Dendritic cell treated with granulocyte-macrophage colony-stimulating factor and Interleukin-4, amounts not matched to agents 40 ng/mL and 50 ng/mL, for 4 days (primary cell): ENCODE measurements around the gene TAX1BP1.

Experiments used
- H3K27ac Mint-ChIP-seq: one replicate; pipeline ENCODE4 v1.8.0; 2022; ENCODE audit warnings: mild to moderate bottlenecking, mixed read lengths
- H3K27me3 Mint-ChIP-seq: one replicate; pipeline ENCODE4 v1.8.0; 2022; ENCODE audit warnings: mild to moderate bottlenecking, mixed read lengths
- H3K36me3 Mint-ChIP-seq: one replicate; pipeline ENCODE4 v1.8.0; 2022; ENCODE audit warnings: low read depth, mixed read lengths
- H3K4me1 Mint-ChIP-seq: one replicate; pipeline ENCODE4 v1.8.0; 2022; ENCODE audit warnings: low read depth, mixed read lengths
- H3K4me3 Mint-ChIP-seq: one replicate; pipeline ENCODE4 v1.8.0; 2022; ENCODE audit warnings: mild to moderate bottlenecking, moderate library complexity, mixed read lengths
- H3K9me3 Mint-ChIP-seq: one replicate; pipeline ENCODE4 v1.8.0; 2022; ENCODE audit warnings: mixed read lengths
- intact Hi-C: fragments of 100-400 bp; cut with micrococcal nuclease; formaldehyde crosslinking; loops from one replicate; pipeline ENCODE4 v1.15.0; 2022

TAX1BP1 gene

DNA sequence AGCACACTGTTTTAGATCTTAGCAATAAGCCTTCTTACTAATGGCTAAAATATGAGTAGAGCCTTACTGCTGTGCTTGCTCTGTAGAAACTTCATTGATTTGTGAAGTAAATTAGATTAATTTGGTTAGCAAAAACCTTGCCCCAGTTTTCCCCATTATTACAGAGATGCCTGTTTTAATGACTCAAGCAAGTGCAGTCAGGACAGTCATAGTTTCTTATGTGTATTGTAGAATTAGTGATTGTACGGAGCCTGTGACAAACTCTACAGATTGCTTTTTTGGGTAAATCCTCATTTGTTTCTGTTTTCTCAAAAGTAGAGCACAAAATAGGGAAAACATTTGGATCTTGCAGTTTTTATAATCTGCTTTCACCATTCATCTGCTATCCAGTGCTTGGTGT, 7.0 kb downstream of the TAX1BP1 start:
- H3K4me3 Mint-ChIP-seq, result no peak overlapping the region
- no peaks in the 10 kb centered on the region for H3K9me3 Mint-ChIP-seq
- intact Hi-C loops, result no loop called here

DNA sequence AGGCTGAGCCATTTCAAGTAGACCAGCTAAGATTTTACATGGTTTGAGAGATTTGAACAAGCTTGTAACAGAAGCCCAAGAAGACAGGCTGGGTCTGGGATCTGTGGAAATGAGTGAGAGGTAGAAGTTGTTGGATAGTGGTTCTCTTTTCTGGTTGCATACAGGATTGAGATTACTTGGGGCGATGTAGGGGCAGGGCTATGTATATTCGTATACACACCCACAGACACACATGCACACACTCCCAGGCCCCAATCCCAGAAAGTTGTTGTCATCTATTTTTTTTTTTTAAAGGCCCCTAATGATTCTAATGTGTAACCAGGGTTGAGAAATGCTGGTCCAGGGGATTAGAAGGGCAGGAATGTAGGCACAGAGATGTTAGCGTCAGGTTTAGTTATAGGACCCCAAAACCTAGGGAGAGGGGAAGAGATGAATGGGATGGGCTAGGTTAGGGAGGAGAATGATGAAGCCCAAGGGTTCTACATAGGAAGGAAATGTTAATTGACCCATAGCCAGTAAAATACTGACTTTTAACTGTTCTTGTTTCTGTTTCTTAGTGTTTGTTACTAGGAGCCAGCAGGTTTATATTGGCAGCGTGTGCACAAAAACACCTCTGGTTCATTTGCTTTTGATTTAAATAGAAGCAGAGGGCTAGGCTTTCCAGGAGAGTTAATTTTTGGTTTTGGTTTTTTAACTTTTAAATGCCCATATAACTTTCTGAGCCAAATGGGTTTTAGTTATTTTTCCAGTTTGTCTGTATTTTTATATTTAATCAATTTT, 7.8 kb downstream of the TAX1BP1 start:
- Mint-ChIP-seq H3K4me1 (peaks cover 47% of the 10 kb centered on the region), H3K9me3 (no peaks in the 10 kb centered on the region), H3K27ac (no peak overlapping the region), H3K4me3 (no peak overlapping the region), H3K27me3 (no peaks in the 10 kb centered on the region), H3K36me3 (peaks cover 44% of the 10 kb centered on the region)
- intact Hi-C loops, result no loop called here

More for the DNA sequence above, 7.0 kb downstream of the TAX1BP1 start:
- H3K4me1 Mint-ChIP-seq, result peaks cover 46% of the 10 kb centered on the region
- H3K27ac Mint-ChIP-seq, result no peak overlapping the region
- peaks cover 36% of the 10 kb centered on the region for H3K36me3 Mint-ChIP-seq
- no peaks in the 10 kb centered on the region for H3K27me3 Mint-ChIP-seq

DNA sequence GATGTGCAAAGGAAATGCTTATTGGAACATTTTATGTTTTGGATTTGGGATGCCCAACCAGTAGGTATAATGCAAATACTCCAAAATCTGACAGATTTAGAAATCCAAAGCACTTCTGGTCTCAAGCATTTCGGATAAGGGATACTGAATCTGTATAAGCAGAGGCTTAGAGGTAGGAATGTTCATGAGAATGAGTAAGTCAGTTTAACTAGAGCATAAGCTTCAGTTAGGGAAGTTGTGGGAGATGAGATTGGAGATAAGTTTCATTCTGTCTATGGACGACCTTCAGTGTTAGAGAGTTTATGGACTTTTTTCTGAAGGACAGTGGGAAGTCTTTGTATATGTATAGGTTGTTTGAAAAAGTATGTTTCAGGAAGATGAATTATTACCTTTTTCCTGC, 10.4 kb downstream of the TAX1BP1 start:
- intact Hi-C loops, result no loop called here

DNA sequence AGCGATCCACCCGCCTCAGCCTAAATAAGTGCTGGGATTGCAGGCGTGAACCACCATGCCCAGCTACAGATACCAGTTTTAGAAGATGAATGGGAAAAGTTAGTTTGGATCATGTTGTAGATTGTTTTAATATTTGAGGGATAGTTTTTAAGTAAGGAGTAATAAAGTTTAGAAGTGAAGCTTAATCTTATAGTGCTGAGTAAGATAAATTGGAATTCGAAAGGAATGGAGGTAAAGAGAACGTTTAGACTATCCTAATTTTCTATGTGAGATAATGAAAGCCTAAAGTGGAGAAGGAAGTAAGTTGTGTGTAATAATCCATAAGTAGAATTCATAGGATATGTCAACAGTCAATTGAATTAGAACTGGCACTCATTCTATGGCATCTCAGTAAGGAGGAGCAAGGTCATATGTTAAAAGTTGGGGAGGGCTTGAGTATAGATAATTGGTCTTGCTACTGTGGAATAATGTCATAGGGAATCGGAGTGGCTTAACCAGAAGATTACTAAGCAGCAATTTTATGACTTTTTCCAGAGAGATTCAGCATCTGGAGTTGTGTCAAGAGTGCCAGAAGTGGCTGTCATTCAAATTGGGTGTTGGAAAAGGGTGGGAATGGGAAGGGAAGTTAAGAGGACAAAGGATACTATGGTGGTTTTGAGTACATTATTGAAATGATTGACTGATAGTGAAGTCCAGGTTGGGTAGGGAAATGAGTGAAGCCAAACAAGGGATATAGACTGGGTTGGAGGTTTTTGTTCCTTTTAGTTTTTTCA, 12.1 kb downstream of the TAX1BP1 start:
- Mint-ChIP-seq H3K4me3 (no peak overlapping the region), H3K4me1 (peaks cover 40% of the 10 kb centered on the region), H3K9me3 (no peaks in the 10 kb centered on the region), H3K27ac (no peak overlapping the region), H3K36me3 (peaks cover 79% of the 10 kb centered on the region), H3K27me3 (no peaks in the 10 kb centered on the region)
- intact Hi-C loops, result no loop called here

More for the DNA sequence above, 10.4 kb downstream of the TAX1BP1 start:
- peaks cover 38% of the 10 kb centered on the region for H3K4me1 Mint-ChIP-seq
- H3K27me3 Mint-ChIP-seq, result no peaks in the 10 kb centered on the region
- H3K36me3 Mint-ChIP-seq, result peaks cover 62% of the 10 kb centered on the region
- H3K9me3 Mint-ChIP-seq, result no peaks in the 10 kb centered on the region
- H3K27ac Mint-ChIP-seq, result peak overlapping the region; percentile 51
- H3K4me3 Mint-ChIP-seq, result no peak overlapping the region

DNA sequence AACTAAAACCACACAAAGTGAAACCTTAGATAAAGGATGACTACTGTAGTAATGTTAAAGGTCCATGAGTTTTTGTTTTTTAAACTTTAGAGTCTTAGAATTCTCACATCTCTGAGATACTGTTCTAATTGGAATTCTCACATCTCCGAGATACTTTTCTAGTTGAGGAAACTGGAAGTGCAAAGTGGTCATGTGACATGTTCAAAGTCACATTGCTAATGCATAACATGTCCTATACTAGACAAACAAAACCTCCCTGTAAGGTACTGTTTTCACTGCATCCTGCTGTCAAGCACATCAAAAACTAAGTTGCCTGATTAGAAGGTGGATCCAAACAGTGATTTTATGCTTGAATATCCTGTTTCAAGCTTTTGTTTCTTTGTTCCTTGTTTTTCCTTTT, 13.9 kb downstream of the TAX1BP1 start:
- no peak overlapping the region for H3K27ac Mint-ChIP-seq
- no peak overlapping the region for H3K4me3 Mint-ChIP-seq
- H3K36me3 Mint-ChIP-seq, result peaks cover 91% of the 10 kb centered on the region
- H3K9me3 Mint-ChIP-seq, result no peaks in the 10 kb centered on the region
- intact Hi-C loops, result no loop called here
- no peaks in the 10 kb centered on the region for H3K27me3 Mint-ChIP-seq
- H3K4me1 Mint-ChIP-seq, result peaks cover 36% of the 10 kb centered on the region

DNA sequence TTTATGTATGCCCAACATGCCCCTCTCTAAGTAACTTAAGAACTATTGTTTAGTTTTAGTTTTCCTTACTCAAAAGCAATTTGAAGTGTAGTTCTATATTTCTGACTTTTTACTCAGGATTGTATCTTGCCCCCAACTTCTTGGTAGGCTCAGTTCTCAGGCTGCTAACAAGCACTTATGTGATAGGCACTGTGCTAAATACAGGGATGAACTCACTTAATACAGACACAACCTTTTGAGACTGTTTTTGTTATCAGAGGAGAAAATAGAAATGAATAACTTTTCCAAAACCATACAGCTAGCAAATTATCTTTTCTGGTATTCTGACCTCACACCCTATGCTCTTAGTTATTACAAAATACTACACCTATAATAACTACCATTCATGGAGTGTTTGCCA, 16.3 kb downstream of the TAX1BP1 start:
- no peaks in the 10 kb centered on the region for H3K9me3 Mint-ChIP-seq
- no peak overlapping the region for H3K27ac Mint-ChIP-seq
- peaks cover 71% of the 10 kb centered on the region for H3K36me3 Mint-ChIP-seq
- peaks cover 23% of the 10 kb centered on the region for H3K4me1 Mint-ChIP-seq
- intact Hi-C loops, result no loop called here
- H3K4me3 Mint-ChIP-seq, result no peak overlapping the region
- H3K27me3 Mint-ChIP-seq, result no peaks in the 10 kb centered on the region

DNA sequence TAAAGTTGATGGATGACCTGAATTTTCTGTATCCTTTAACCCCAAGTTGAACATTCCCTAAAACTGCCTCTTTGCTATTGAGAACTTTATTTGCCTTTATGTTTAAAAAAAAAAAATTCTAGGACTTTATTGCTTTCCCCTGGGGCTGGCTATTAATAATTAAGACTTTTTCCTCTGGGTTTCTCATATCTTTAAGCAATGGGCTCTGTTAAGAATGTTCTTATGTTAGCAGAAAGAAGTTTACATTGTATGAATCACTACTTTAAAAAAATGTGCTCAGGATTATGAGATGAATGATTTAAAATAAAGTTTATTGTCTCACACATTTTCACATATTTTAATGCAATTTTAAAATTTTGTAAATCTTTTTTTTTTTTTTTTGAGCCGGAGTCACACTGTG, 19.5 kb downstream of the TAX1BP1 start:
- H3K9me3 Mint-ChIP-seq, result no peaks in the 10 kb centered on the region
- peaks cover 53% of the 10 kb centered on the region for H3K36me3 Mint-ChIP-seq
- H3K27ac Mint-ChIP-seq, result no peak overlapping the region
- H3K27me3 Mint-ChIP-seq, result no peaks in the 10 kb centered on the region
- H3K4me1 Mint-ChIP-seq, result peaks cover 16% of the 10 kb centered on the region
- intact Hi-C loops, result no loop called here
- no peak overlapping the region for H3K4me3 Mint-ChIP-seq

DNA sequence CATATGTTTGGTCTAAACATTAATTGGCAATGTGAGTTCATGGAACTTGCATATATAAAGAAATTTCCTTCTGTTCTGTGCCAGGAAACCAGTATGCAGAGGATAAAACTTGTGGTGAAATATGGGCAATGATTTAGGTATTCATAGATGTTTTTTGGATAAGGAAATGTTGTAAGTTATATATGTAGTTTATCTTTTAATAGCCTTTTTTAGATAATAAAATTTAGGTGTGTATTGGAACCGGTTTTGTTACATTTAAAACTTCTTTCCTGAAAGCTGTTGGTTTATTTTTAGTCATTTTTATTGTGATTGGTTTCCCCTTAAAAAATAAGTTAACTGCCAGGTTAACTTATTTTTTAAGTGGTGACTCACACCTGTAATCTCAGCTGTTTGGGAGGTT, 22.1 kb downstream of the TAX1BP1 start:
- no peaks in the 10 kb centered on the region for H3K9me3 Mint-ChIP-seq
- intact Hi-C loops, result no loop called here
- no peaks in the 10 kb centered on the region for H3K27me3 Mint-ChIP-seq
- H3K36me3 Mint-ChIP-seq, result peaks cover 49% of the 10 kb centered on the region
- no peak overlapping the region for H3K27ac Mint-ChIP-seq
- peaks cover 10% of the 10 kb centered on the region for H3K4me1 Mint-ChIP-seq
- H3K4me3 Mint-ChIP-seq, result no peak overlapping the region

DNA sequence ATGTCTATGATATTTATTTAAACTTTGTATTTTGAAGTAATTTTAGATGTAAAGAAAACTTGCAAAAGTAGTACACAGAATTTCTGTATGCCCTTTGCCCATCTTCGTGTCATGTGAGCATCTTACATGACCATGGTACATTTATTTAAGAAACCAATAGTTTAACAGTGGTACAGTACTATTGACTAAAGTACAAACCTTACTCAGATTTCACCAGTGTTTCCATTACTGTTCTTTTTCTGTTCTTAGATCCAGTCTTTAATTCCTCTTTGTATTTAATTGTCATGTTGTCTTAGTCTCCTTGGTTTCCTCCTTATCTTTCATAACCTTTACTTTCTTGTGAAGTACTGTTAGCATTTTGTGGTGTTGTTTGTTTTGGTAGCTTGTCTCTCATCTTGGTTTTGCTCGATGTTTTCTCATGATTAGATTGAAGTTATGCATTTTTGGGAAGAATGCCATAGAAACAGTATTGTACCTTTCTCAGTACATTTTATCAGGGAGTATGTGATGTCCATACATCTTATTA, 24.1 kb downstream of the TAX1BP1 start:
- peaks cover 37% of the 10 kb centered on the region for H3K36me3 Mint-ChIP-seq
- H3K4me1 Mint-ChIP-seq, result peaks cover 5% of the 10 kb centered on the region
- intact Hi-C loops, result no loop called here
- no peak overlapping the region for H3K4me3 Mint-ChIP-seq
- no peaks in the 10 kb centered on the region for H3K27me3 Mint-ChIP-seq
- H3K27ac Mint-ChIP-seq, result no peak overlapping the region
- no peaks in the 10 kb centered on the region for H3K9me3 Mint-ChIP-seq

DNA sequence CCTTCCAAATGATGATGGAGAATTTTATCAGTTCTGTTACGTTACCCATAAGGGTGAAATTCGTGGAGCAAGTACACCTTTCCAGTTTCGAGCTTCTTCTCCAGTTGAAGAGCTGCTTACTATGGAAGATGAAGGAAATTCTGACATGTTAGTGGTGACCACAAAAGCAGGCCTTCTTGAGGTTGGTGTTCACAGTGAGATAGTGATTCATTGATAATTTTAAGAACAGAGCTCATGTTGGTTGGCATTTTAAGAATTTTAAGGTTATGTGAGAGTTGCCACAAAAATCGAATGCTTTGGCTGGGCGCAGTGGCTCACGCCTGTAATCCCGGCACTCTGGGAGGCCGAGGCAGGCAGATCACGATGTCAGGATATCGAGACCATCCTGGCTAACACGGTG, 25.9 kb downstream of the TAX1BP1 start:
- Mint-ChIP-seq H3K27me3 (no peaks in the 10 kb centered on the region), H3K4me1 (peaks cover 5% of the 10 kb centered on the region), H3K36me3 (peaks cover 49% of the 10 kb centered on the region), H3K4me3 (no peak overlapping the region), H3K27ac (no peak overlapping the region), H3K9me3 (no peaks in the 10 kb centered on the region)
- intact Hi-C loops, result no loop called here

DNA sequence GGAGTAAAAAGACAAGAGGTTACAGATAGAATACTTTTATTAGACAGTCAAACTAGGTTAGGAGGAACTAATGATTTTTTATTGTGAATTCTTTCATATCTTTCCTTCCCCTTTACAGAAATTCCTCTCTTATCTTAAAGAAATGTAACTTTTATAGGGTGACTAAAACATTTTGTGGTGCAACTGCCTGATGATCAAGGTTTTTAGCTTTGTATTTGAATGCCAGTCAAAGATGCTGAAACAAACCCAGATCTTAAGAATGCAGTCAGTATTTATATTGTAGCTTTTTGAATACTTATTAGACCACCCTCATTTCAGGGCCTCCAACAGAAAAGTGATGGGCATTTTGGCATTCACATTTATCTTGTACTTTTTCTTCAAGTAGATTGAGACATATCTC, 27.4 kb downstream of the TAX1BP1 start:
- intact Hi-C loops, result no loop called here
- no peak overlapping the region for H3K4me3 Mint-ChIP-seq
- no peak overlapping the region for H3K27ac Mint-ChIP-seq
- no peaks in the 10 kb centered on the region for H3K27me3 Mint-ChIP-seq
- peaks cover 5% of the 10 kb centered on the region for H3K4me1 Mint-ChIP-seq
- H3K36me3 Mint-ChIP-seq, result peaks cover 48% of the 10 kb centered on the region
- no peaks in the 10 kb centered on the region for H3K9me3 Mint-ChIP-seq

DNA sequence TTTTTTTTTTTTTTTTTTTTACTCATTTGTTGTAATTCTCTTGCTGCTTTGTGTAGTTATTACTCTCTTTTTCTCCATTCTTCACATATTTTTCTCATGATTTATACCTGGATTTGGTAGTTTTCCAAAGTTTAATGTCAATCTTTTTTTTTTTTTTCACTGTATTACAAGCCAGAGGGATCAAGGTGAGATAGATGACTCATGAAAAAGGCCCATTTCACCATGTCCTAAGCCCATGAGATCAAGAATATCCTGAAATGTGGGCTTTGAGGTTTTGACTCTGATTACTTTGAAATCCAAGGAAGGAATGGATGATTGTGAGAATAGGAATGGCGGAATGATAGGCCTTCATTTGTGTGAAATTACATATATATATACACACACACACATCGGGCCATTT, 31.1 kb downstream of the TAX1BP1 start:
- Mint-ChIP-seq H3K27me3 (no peaks in the 10 kb centered on the region), H3K9me3 (no peaks in the 10 kb centered on the region), H3K4me1 (no peaks in the 10 kb centered on the region), H3K27ac (no peak overlapping the region), H3K36me3 (peaks cover 43% of the 10 kb centered on the region), H3K4me3 (no peak overlapping the region)
- intact Hi-C loops, result loop anchor here (5.0 to 10.0 kb wide), 2 partner anchors 196 to 574 kb away; no protein-coding TSS in a partner anchor

DNA sequence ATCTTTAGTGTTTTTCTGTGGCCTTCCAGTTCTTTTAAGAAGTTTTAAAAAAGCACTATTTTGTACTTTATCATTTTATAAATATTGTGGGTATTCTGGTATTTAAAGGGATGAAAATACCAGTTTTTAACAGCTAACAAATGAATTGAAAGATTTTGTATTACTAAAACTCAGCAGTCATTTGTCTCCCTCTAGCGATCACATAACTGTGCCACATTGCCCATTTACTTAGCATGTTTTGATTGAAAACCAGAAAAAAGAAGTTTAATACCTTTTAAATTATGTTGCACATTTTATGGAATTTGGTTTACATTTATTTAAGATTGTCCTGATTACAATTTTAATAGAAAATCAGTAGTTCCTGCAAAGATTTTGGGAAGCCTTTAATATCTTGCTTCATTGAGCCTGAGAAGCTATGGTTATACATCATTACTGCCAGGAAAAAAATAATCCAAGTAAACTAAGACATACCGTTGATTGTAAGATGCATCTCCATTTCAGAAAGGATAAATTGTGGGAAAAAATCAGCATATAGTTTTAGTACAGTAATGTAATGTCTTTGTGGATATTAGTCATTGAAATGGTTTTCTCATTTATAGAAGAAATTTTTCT, 34.9 kb downstream of the TAX1BP1 start:
- Mint-ChIP-seq H3K4me3 (no peak overlapping the region), H3K9me3 (no peaks in the 10 kb centered on the region), H3K27ac (no peak overlapping the region), H3K27me3 (no peaks in the 10 kb centered on the region), H3K36me3 (peaks cover 49% of the 10 kb centered on the region), H3K4me1 (no peaks in the 10 kb centered on the region)
- intact Hi-C loops, result loop anchor here (5.0 to 10.0 kb wide), 3 partner anchors 83 to 578 kb away; no protein-coding TSS in a partner anchor

DNA sequence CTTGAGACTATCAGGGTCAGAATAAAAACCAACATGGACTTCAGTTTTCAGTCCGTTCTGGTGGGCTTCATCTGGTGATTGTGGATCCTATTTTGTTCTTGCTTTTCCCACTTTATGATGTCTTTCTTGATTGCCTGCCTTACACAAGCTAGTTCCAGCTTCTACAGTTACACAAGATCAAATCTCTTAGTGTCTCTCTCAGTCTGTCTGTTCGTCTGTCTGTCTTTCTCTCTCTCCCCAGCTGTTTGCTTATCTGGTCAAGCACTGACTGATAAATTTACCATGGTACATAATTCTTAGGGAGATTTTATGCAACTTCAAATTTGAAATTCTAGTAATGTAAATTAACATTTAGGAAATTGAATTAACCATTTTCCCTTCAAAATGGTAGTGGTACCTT, 35.8 kb downstream of the TAX1BP1 start:
- H3K4me3 Mint-ChIP-seq, result no peak overlapping the region
- intact Hi-C loops, result loop anchor here (5.0 to 10.0 kb wide), 2 partner anchors 83 to 201 kb away; no protein-coding TSS in a partner anchor
- no peaks in the 10 kb centered on the region for H3K4me1 Mint-ChIP-seq
- H3K36me3 Mint-ChIP-seq, result peaks cover 46% of the 10 kb centered on the region
- no peaks in the 10 kb centered on the region for H3K27me3 Mint-ChIP-seq
- H3K9me3 Mint-ChIP-seq, result no peaks in the 10 kb centered on the region
- H3K27ac Mint-ChIP-seq, result no peak overlapping the region
